ENCODE results near the gene RANBP3. TPM values are rescaled to one million over a fixed set of nuclear protein-coding genes. Genes with fewer than 3 reads are reported as not detected.
A peak's percentile ranks its signal among the peaks of the same experiment; 100 is the strongest.
"Not testable (repeated sequence)": the region's sequence is repeated elsewhere in the genome, so short reads cannot be mapped to it uniquely, and the experiment has no call there.

RANBP3 gene
- total RNA-seq, 1 experiment from 2014 or later, result 74.8 TPM

DNA sequence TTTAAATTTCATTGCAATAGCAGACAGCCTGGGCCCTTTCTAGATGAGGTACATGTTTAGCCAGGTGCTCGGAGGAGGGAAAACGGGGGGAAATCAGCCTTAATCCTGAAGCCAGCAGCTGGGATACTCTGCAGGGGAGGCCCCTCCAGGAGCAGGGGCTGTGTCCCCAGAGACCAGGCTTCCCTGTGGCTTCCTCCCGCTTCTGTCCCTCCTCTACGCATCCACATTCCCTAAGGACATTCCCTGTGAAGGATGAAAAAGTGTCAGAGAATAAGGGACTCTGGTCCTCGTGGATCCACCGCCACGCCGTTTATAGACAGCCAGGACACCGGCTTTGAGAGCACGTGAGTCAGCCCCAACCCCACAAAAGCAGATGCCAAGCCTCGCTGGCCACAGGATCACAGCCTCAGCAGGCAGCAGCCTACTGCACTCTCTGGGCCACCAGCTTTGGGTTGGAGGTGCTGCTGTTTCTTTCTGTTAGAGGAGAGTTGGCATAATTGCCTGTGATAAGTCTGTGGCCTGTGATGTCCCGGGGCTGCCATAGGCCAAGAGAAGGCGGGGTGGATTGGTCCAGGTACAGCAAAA, 36.7 kb upstream of the RANBP3 start:
- DNase-seq, result peak; percentile 26 to 63
- H3K4me1 ChIP-seq, result peaks cover 19% of the 10 kb centered on the region
- H3K9me3 ChIP-seq (replicated peaks), result no peaks in the 10 kb centered on the region
- no peaks in the 10 kb centered on the region for H3K36me3 ChIP-seq
- no peak overlapping the region for H3K27ac ChIP-seq
- H3K27me3 ChIP-seq, result no peaks in the 10 kb centered on the region
- no peak overlapping the region for H3K4me3 ChIP-seq

DNA sequence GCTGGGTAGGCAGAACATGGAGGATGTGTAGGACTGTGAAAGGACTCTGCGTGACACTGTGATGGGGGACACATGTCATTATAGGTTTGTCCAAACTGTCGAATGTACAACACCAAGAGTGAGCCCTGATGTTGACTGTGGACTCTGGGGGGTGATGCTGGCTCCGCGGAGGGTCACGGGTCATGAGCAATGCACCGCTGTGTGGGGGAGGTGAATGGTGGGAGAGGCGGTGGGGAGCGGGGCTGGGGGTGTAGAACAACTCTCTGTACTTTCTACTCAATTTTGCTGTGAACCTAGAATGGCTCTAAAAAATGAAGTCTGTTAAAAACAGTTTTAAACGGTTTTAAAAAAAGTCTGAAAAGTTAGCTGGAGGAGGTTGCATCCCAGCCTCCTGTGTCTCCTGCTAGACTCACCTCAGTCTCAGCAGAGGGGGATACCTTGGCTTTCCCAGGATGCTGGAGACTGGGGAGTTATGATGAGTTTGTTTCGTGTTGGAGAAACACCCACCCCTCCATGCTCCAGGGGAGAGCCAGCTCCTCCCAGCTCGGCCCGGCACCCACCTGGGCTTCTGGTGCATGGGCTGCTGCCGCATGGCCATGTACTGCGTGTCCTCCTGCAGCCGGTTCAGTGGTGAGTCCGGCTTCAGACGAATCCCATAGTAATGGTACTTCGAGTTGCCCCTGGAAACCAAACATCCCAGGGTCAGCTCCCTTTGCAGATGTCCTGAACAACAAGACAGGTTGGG, 34.7 kb upstream of the RANBP3 start:
- Histone ChIP-seq H3K9me3 (replicated peaks) (no peaks in the 10 kb centered on the region), H3K36me3 (no peaks in the 10 kb centered on the region), H3K27me3 (no peaks in the 10 kb centered on the region), H3K4me1 (peaks cover 19% of the 10 kb centered on the region), H3K27ac (no peak overlapping the region), H3K4me3 (no peak overlapping the region)
- DNase-seq, result no peak

- peak in 1 of 2 experiments; percentile 17 for DNase-seq
These were observed 33.9 kb upstream of the RANBP3 start for GRCh38 chr19:6011794-6012193.

GRCh38 chr19:6011206-6011605, 33.3 kb upstream of the RANBP3 start:
- DNase-seq, result no peak
- Histone ChIP-seq H3K36me3 (no peaks in the 10 kb centered on the region), H3K27me3 (no peaks in the 10 kb centered on the region), H3K27ac (no peak overlapping the region), H3K4me1 (peaks cover 19% of the 10 kb centered on the region), H3K4me3 (no peak overlapping the region), H3K9me3 (replicated peaks) (no peaks in the 10 kb centered on the region)

More at GRCh38 chr19:6011794-6012193, 33.9 kb upstream of the RANBP3 start:
- Histone ChIP-seq H3K4me1 (peaks cover 19% of the 10 kb centered on the region), H3K9me3 (replicated peaks) (no peaks in the 10 kb centered on the region), H3K27me3 (no peaks in the 10 kb centered on the region), H3K27ac (no peak overlapping the region), H3K4me3 (no peak overlapping the region), H3K36me3 (no peaks in the 10 kb centered on the region)

GRCh38 chr19:6010107-6010506, 32.2 kb upstream of the RANBP3 start:
- no peak for DNase-seq
- no peaks in the 10 kb centered on the region for H3K36me3 ChIP-seq
- H3K4me3 ChIP-seq, result no peak overlapping the region
- H3K27me3 ChIP-seq, result no peaks in the 10 kb centered on the region
- no peak overlapping the region for H3K27ac ChIP-seq
- no peaks in the 10 kb centered on the region for H3K9me3 ChIP-seq (replicated peaks)
- peaks cover 19% of the 10 kb centered on the region for H3K4me1 ChIP-seq

- H3K27ac ChIP-seq, result no peak overlapping the region
- no peak overlapping the region for H3K4me3 ChIP-seq
- H3K4me1 ChIP-seq, result peaks cover 8% of the 10 kb centered on the region; the same call in 1 of the 2 replicates
- H3K36me3 ChIP-seq, result no peaks in the 10 kb centered on the region
- H3K27me3 ChIP-seq, result no peaks in the 10 kb centered on the region
- no peaks in the 10 kb centered on the region for H3K9me3 ChIP-seq (replicated peaks)
- no peak for DNase-seq
These were observed 29.9 kb upstream of the RANBP3 start for GRCh38 chr19:6007866-6008265.

GRCh38 chr19:6006896-6007295, 29.0 kb upstream of the RANBP3 start:
- no peak overlapping the region for H3K4me3 ChIP-seq
- H3K27me3 ChIP-seq, result no peaks in the 10 kb centered on the region
- no peaks in the 10 kb centered on the region for H3K36me3 ChIP-seq
- H3K4me1 ChIP-seq, result peaks cover 6% of the 10 kb centered on the region; the same call in 1 of the 2 replicates
- H3K9me3 ChIP-seq (replicated peaks), result no peaks in the 10 kb centered on the region
- no peak overlapping the region for H3K27ac ChIP-seq
- no peak for DNase-seq

GRCh38 chr19:6006070-6006446, 28.1 kb upstream of the RANBP3 start:
- H3K9me3 ChIP-seq (replicated peaks); H3K27ac ChIP-seq; DNase-seq; H3K36me3 ChIP-seq; H3K4me3 ChIP-seq; H3K27me3 ChIP-seq; H3K4me1 ChIP-seq: not testable (repeated sequence)

DNA sequence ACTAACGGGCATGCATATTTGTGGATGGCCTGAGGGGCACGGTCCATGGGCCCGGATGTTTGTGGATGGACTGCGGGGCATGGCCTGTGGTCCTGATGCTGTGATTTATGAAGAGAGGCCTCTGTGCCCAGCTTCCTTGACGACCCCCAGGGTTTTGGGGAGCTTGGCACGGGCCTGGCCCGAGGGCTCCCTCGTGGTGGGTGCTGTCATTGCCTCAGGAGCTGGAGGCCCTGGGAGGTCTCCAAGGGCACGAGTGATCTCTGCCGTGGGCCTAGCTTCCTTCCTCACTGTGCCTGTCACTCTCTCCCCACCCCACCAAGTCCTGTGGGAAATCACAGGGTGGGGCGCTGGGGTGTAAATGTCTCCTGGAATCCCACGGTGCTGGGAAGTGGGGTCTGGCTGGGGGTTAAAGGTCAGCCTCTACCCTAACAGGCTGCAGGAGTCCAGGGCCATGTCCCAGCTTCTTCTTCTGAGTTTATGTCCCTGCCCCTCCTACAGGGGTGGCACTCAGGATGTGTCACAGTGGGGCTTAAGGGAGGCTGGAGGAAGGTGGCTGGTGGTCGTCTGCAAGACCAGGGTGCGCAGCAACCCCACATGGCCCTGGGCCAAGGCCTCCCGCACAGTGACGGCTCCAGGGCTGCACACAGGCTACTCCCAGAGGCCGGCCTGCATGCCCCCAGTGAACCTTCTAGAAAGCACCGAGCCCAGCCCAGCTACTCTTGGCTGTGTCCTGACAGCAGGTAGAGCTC, 27.6 kb upstream of the RANBP3 start:
- no peak overlapping the region for H3K27ac ChIP-seq
- no peak overlapping the region for H3K4me3 ChIP-seq
- no peaks in the 10 kb centered on the region for H3K9me3 ChIP-seq (replicated peaks)
- DNase-seq, result no peak
- no peaks in the 10 kb centered on the region for H3K36me3 ChIP-seq
- H3K27me3 ChIP-seq, result no peaks in the 10 kb centered on the region
- no peaks in the 10 kb centered on the region for H3K4me1 ChIP-seq

- Histone ChIP-seq H3K27me3 (no peaks in the 10 kb centered on the region), H3K27ac (no peak overlapping the region), H3K9me3 (replicated peaks) (no peaks in the 10 kb centered on the region), H3K36me3 (no peaks in the 10 kb centered on the region), H3K4me1 (no peaks in the 10 kb centered on the region), H3K4me3 (no peak overlapping the region)
- no peak for DNase-seq
These were observed 26.0 kb upstream of the RANBP3 start for GRCh38 chr19:6003976-6004375.

DNA sequence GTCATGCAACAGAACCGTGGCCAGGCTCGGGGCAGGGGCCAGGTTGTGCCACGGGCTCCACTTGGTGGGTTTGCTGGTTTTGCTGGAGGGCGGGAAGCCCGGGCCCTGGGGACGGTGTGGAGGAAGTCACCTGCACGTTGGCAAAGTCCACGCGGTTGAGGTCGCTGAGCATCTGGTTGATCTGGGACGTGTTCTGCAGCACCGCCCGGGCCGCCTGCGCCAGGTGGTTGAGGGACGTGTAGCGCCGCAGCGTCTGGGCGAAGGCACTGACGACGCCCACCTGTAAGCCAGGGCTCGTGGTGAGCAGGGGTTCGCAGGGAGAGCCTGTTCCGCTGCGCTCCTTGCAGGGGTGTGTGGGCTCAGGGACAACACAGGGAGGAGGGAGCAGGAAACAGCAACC, 24.7 kb upstream of the RANBP3 start:
- Histone ChIP-seq H3K4me1 (no peaks in the 10 kb centered on the region), H3K36me3 (no peaks in the 10 kb centered on the region), H3K27ac (no peak overlapping the region), H3K27me3 (no peaks in the 10 kb centered on the region), H3K4me3 (no peak overlapping the region), H3K9me3 (replicated peaks) (no peaks in the 10 kb centered on the region)
- DNase-seq, result no peak

GRCh38 chr19:6000228-6000847, 22.4 kb upstream of the RANBP3 start:
- H3K36me3 ChIP-seq, result no peaks in the 10 kb centered on the region
- no peak for DNase-seq
- H3K27ac ChIP-seq, result no peak overlapping the region
- H3K4me3 ChIP-seq, result no peak overlapping the region
- peaks cover 1% of the 10 kb centered on the region; the same call in 1 of the 2 replicates for H3K4me1 ChIP-seq
- H3K9me3 ChIP-seq (replicated peaks), result no peaks in the 10 kb centered on the region
- H3K27me3 ChIP-seq, result no peaks in the 10 kb centered on the region

DNA sequence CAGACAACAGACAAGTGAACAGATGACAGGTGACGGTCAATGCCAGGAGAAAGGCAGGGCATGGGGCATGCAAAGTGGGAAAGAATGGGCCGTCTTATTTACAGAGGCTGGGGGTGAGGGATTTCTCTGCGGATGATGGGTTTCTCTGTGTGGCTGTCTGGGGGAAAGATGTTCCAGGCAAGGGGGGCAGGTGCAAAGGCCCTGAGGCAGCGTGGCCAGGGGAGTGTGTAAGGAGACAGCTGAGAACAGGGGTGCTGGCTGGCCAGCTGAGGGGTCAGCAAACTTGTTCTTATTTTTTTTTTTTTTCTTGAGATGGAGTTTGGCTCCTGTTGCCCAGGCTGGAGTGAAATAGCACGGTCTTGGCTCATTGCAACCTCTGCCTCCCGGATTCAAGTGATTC, 21.8 kb upstream of the RANBP3 start:
- H3K4me3 ChIP-seq, result no peak overlapping the region
- no peaks in the 10 kb centered on the region for H3K36me3 ChIP-seq
- no peak overlapping the region for H3K27ac ChIP-seq
- no peaks in the 10 kb centered on the region for H3K27me3 ChIP-seq
- DNase-seq, result no peak
- H3K9me3 ChIP-seq (replicated peaks), result no peaks in the 10 kb centered on the region
- H3K4me1 ChIP-seq, result peaks cover 8% of the 10 kb centered on the region

DNA sequence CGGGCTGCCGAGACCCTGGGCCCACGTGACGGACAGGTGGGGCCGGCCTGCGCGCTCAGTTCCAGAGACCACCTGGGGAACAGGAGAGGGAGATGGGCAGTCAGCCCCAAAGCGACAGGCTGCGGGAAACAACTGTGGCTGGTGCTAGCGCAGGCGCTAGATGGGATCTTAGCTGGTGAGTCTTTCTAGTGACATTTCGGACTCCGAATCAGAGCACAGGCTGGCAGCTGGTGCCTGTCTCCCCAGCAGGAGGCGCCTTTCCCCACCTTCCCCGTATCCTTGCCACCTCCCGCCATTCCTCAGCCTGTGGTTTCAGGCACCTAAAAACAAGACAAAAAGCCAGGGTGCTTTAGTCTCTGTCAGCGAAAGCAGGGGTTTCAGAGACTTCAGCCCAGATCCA, 19.4 kb upstream of the RANBP3 start:
- no peaks in the 10 kb centered on the region for H3K36me3 ChIP-seq
- no peaks in the 10 kb centered on the region for H3K9me3 ChIP-seq (replicated peaks)
- DNase-seq, result no peak
- no peak overlapping the region for H3K27ac ChIP-seq
- no peaks in the 10 kb centered on the region for H3K27me3 ChIP-seq
- H3K4me3 ChIP-seq, result no peak overlapping the region
- H3K4me1 ChIP-seq, result peaks cover 24% of the 10 kb centered on the region

All from SJCRH30 (cell line).